WERI-Rb-1 (cell line): ENCODE data around the gene THG1L.

Experiments used
- DNase-seq: peaks from one replicate; pipeline ENCODE4 v3.0.0-alpha.2; 2020
- H3K27ac ChIP-seq: fragments of 250-450 bp; sonication (Bioruptor Pico); 2 replicates; pipeline ENCODE4 v1.5.1; 2020; ENCODE audit warnings: mild to moderate bottlenecking, moderate library complexity
- H3K27me3 ChIP-seq: fragments of 250-450 bp; sonication (Bioruptor Pico); 2 replicates; pipeline ENCODE4 v1.5.1; 2021; ENCODE audit warnings: mild to moderate bottlenecking, low read depth, moderate library complexity; ENCODE audit not compliant: insufficient read depth, severe bottlenecking
- H3K36me3 ChIP-seq: fragments of 250-450 bp; sonication (Bioruptor Pico); 2 replicates; pipeline ENCODE4 v1.5.1; 2020; ENCODE audit warnings: mild to moderate bottlenecking, moderate library complexity
- H3K4me3 ChIP-seq: 2 replicates; pipeline ENCODE4 v1.5.1; 2011; ENCODE audit warnings: low read depth, mild to moderate bottlenecking, control low read depth, low read length
- H3K9me3 ChIP-seq: fragments of 250-450 bp; sonication (Bioruptor Pico); 2 replicates; pipeline ENCODE4 v1.5.1; 2021; ENCODE audit warnings: mild to moderate bottlenecking, moderate library complexity; ENCODE audit not compliant: severe bottlenecking
- TF ChIP-seq, protein P1 (sequence below): IDR thresholded peaks from 2 replicates; pipeline ENCODE4 v1.5.1; 2011; ENCODE audit warnings: low read depth, mild to moderate bottlenecking, control low read depth, inconsistent platforms, low read length

Gene THG1L

GRCh38 chr5:157767689-157768088 is 36.5 kb downstream of the THG1L start:
- Histone ChIP-seq H3K36me3 (no peaks in the 10 kb centered on the region), H3K27me3 (no peaks in the 10 kb centered on the region), H3K27ac (no peak overlapping the region), H3K9me3 (no peaks in the 10 kb centered on the region), H3K4me3 (no peak overlapping the region)
- TF ChIP-seq, protein P1, sequence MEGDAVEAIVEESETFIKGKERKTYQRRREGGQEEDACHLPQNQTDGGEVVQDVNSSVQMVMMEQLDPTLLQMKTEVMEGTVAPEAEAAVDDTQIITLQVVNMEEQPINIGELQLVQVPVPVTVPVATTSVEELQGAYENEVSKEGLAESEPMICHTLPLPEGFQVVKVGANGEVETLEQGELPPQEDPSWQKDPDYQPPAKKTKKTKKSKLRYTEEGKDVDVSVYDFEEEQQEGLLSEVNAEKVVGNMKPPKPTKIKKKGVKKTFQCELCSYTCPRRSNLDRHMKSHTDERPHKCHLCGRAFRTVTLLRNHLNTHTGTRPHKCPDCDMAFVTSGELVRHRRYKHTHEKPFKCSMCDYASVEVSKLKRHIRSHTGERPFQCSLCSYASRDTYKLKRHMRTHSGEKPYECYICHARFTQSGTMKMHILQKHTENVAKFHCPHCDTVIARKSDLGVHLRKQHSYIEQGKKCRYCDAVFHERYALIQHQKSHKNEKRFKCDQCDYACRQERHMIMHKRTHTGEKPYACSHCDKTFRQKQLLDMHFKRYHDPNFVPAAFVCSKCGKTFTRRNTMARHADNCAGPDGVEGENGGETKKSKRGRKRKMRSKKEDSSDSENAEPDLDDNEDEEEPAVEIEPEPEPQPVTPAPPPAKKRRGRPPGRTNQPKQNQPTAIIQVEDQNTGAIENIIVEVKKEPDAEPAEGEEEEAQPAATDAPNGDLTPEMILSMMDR: no peak
- no peak for DNase-seq

- Histone ChIP-seq H3K9me3 (no peaks in the 10 kb centered on the region), H3K4me3 (no peak overlapping the region), H3K27me3 (no peaks in the 10 kb centered on the region), H3K36me3 (no peaks in the 10 kb centered on the region), H3K27ac (no peak overlapping the region)
- DNase-seq: no peak
- TF ChIP-seq, protein P1: no peak
These were observed 39.4 kb downstream of the THG1L start for GRCh38 chr5:157770665-157771064.

DNA sequence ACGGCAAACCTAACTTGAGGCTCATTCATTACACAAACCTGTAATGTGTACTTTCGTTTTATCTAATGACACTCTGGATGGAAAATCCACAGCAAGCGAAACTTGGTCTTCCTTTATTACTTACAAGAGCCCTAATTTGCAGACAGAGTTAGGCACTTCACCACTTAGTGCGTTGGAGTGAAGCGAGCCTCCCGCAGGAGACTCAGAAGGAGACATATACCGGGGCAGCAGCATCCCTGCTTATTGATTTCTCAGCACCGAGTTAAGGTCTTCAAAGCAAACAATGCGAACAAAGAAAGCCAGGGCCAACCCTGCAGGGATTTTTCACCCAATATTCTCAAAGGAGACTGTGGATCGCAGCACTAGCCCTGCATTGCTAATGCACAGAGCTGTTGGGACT is 40.9 kb downstream of the THG1L start:
- DNase-seq: no peak
- H3K27ac ChIP-seq: no peak overlapping the region
- no peak overlapping the region for H3K4me3 ChIP-seq
- TF ChIP-seq, protein P1: no peak
- no peaks in the 10 kb centered on the region for H3K9me3 ChIP-seq
- H3K36me3 ChIP-seq: no peaks in the 10 kb centered on the region
- H3K27me3 ChIP-seq: no peaks in the 10 kb centered on the region

GRCh38 chr5:157778121-157778805 is 47.0 kb downstream of the THG1L start:
- Histone ChIP-seq H3K27me3 (no peaks in the 10 kb centered on the region), H3K4me3 (no peak overlapping the region), H3K27ac (no peak overlapping the region), H3K36me3 (no peaks in the 10 kb centered on the region), H3K9me3 (no peaks in the 10 kb centered on the region)
- TF ChIP-seq, protein P1: no peak
- no peak for DNase-seq

GRCh38 chr5:157779221-157779620 is 48.0 kb downstream of the THG1L start:
- no peak overlapping the region for H3K27ac ChIP-seq
- no peak for DNase-seq
- no peak overlapping the region for H3K4me3 ChIP-seq
- no peaks in the 10 kb centered on the region for H3K9me3 ChIP-seq
- H3K27me3 ChIP-seq: no peaks in the 10 kb centered on the region
- TF ChIP-seq, protein P1: no peak
- H3K36me3 ChIP-seq: no peaks in the 10 kb centered on the region

- Histone ChIP-seq H3K27ac (no peak overlapping the region), H3K9me3 (no peaks in the 10 kb centered on the region), H3K27me3 (no peaks in the 10 kb centered on the region), H3K4me3 (no peak overlapping the region), H3K36me3 (peaks cover 16% of the 10 kb centered on the region)
- DNase-seq: no peak
- TF ChIP-seq, protein P1: no peak
These were observed 54.6 kb downstream of the THG1L start for GRCh38 chr5:157785801-157786200.
